Cardiac septum (tissue), 1 donor: ENCODE data around the gene AVL9. TPM values are rescaled to one million over a fixed set of nuclear protein-coding genes. Genes with fewer than 3 reads are reported as not detected.
"Not testable (repeated sequence)": the region's sequence is repeated elsewhere in the genome, so short reads cannot be mapped to it uniquely, and the experiment has no call there.

Experiments used
- DNase-seq: peaks from one replicate; pipeline ENCODE4 v3.0.0-alpha.2; 2020; ENCODE audit warnings: low spot score
- intact Hi-C: fragments of 100-400 bp; cut with DNase I; formaldehyde crosslinking; loops from one replicate; pipeline ENCODE4 v1.14.0; 2022
- total RNA-seq: library from RNA; stranded (reverse); fragmentation: NEBNext Ultra II Directional; extraction: Animal tissue kit (Norgen Biotek cat#: 25700); gene quantifications from one replicate; pipeline ENCODE4 v1.2.1, GENCODE V29; 2021
- donor health status: DM: no; HTN: no; CAD: no.

Gene AVL9
- total RNA-seq, 1 donor from 2014 or later: 12.5 TPM

DNA sequence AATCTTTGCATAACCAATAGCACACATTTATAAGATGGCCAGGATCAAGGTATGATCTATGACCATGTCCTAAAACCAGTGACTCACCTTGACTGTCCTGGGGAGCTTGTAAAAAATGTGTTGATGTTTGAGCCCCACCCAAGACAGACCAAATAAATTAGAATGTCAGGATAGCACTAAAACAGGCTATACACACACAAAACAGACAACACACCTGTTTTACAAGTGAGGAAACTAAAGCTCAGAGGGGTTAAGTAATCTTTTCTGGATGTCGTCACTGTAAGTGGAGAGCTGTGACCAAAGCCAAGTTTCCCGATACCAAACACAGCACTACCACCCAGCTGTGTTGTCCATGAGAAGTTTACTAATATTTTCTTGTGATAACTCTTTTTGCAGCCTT, 84.5 kb downstream of the AVL9 start:
- no peak for DNase-seq
- intact Hi-C loops: no loop called here

- DNase-seq: no peak
- intact Hi-C loops: no loop called here
Measured at GRCh38 chr7:32580646-32581045, 85.4 kb downstream of the AVL9 start.

GRCh38 chr7:32582036-32582435, 86.7 kb downstream of the AVL9 start:
- intact Hi-C loops: no loop called here
- DNase-seq: no peak

DNA sequence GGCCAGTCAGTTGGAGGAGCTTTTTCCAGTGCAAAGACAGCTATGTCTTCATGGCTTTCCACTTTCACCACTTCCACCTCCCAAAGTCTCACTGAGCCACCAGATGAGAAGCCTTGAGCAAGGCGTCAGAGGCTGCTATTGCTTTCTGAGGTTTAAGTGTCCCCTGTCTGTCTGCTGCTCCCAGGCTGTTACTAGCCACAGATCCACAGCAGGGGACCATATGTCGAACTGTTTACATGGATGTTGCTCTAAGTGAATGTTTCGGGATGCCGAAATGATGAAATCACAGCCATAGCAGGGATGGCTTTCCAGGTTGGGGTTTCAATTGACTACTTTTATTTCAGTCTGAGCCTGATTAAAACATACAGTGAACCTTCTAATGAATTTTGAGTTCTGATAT, 88.5 kb downstream of the AVL9 start:
- intact Hi-C loops: no loop called here

GRCh38 chr7:32586291-32587221, 91.3 kb downstream of the AVL9 start:
- intact Hi-C loops: loop anchor here (2.0 kb wide), 1 partner anchor 96 kb away; the partner anchor contains the start of gene LSM5
- no peak for DNase-seq

More for the DNA sequence above, 88.5 kb downstream of the AVL9 start:
- DNase-seq: no peak

DNA sequence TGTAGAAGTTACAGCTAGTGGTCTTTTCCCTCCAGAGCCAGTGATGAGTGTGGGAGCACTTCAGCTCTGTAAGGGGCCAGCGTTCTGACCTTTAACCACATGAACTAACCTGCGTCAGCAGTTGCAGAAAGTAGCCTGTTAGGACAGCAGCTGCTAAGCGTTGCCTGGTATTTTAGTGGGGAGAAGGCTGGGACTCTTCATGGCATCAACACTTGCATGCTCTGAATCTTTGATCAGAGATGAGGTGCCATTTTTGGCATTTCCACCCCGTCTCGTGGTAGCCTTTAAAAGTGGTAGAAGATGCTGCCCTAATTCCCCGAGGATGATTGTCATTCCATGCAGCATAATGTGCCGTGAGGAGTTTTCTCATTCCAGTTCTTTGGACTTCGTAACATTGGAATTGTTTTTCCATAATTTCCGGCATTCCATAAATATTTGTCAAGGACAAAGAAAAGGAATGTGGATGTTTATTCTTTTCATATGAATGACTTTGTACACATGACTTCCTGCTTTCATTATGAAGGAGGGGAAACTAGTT, 92.2 kb downstream of the AVL9 start:
- intact Hi-C loops: loop anchor here (2.0 kb wide), 1 partner anchor 97 kb away; the partner anchor contains the start of gene LSM5
- DNase-seq: no peak

- no peak for DNase-seq
- intact Hi-C loops: no loop called here
Measured at GRCh38 chr7:32588657-32589056, 93.4 kb downstream of the AVL9 start.

DNA sequence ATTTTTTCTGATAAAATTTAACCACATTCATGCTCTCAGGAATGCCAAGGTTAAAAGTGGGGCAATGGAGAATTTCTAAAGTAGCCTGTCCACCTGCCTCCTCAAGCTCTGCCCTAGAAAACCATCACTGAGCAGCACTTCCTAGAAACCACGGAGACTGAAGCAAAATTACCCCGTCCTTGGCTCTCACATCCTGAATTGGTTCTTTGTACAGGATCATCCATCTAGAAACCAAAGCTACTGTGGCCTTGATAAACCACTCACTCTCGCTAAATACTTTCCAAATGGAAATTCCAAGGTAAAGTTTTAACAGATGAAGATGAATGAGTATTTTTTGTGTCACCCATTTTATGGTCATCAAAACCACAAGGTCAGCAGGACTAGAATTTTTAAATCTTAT, 96.6 kb downstream of the AVL9 start:
- intact Hi-C loops: no loop called here
- no peak for DNase-seq

DNA sequence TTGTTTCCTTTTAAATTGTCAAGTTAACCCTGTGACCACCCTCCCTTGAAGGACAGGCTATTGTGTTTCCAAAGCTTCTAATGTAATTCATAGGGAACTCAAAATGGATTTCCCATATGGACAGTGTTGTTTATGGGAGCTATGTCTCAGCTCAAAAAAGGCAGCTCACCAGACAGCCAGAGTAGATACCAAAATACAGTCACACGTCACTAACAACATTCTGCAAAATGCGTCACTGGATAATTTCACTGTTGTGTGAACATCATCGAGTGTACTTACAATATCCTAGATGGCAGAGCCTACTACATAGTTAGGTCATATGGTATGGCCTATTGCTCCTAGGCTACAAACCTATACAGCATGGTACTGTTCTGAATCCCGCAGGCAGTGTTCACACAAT, 97.4 kb downstream of the AVL9 start:
- intact Hi-C loops: no loop called here

DNA sequence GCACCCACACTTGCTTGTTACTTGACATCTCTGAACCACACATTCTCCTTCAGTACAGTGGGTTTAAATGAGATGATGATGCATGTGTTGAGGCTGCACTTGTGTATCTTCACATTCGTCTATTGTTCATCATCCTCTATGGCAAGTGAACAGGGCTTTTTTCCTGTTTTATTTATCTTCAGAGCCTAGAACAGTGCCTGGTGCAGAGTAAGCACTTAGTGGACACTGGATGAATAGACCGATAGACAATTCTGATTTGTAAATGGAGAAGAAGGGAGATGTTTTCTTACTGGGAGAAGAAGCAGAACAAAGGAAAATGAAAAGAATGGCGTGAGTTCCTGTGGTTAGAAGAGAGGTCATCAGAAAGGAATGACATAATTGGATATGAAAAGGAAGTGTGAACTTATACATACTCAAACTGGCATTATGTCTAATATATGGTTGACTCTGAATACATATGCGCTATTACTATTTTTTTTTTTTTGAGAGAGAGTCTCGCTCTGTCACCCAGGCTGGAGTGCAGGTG, 99.7 kb downstream of the AVL9 start:
- intact Hi-C loops: no loop called here
- DNase-seq: no peak

More for the DNA sequence above, 97.4 kb downstream of the AVL9 start:
- DNase-seq: no peak

DNA sequence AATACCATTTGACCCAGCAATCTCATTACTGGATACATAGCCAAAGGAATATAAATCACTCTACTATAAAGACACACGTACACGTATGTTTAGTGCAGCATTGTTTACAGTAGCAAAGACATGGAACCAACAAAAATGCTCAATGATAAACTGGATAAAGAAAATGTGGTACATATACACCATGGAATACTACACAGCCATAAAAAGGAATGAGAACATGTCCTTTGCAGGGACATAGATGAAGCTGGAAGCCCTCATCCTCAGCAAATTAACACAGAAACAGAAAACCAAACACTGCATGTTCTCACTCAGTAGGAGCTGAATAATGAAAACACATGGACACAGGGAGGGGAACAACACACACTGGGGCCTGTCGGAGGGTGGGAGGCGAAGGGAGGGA, 105.9 kb downstream of the AVL9 start:
- DNase-seq, intact Hi-C loops: not testable (repeated sequence)

GRCh38 chr7:32602470-32602869, 107.2 kb downstream of the AVL9 start:
- intact Hi-C loops: no loop called here
- no peak for DNase-seq

- DNase-seq, intact Hi-C loops: not testable (repeated sequence)
Measured at GRCh38 chr7:32603492-32603891, 108.2 kb downstream of the AVL9 start.

DNA sequence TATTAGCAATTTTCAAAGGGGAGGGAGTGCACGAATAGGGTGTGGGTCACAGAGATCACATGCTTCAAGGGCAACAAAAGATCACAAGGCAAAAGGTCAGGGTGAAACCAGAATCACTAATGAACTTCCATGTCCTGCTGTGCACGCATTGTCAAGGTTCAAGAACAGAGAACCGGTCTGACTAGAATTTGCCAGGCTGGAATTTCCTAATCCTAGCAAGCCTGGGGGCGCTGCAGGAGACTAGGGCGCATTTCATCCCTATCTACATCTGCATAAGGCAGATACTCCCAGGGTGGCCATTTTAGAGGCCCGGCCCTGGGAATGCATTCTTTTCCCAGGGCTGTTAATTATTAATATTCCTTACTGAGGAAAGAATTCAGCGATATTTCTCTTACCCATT, 108.8 kb downstream of the AVL9 start:
- DNase-seq, intact Hi-C loops: not testable (repeated sequence)

GRCh38 chr7:32605032-32605431, 109.7 kb downstream of the AVL9 start:
- intact Hi-C loops: no loop called here

DNA sequence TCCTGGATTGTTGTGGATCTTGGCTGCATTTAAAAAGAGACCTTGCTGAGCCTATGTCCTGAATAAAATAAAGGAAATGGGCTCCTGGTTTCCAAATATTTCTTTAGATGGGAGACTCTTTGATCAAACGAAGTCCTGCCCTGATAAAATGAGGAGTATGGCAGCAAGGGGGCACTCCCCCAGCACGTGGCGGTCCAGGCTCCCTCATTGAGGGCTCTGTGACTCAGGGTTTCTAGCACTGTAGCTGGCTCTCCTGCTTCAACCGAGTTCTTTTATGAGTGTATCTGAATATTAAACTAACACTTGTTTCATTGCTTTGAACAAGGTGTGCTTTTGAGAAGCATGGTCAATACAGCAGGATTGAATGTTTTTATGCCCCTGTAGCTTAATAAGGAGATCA, 114.2 kb downstream of the AVL9 start:
- no peak for DNase-seq
- intact Hi-C loops: no loop called here

More at GRCh38 chr7:32605032-32605431, 109.7 kb downstream of the AVL9 start:
- DNase-seq: no peak

- intact Hi-C loops: no loop called here
- DNase-seq: no peak
Measured at GRCh38 chr7:32611201-32612099, 116.2 kb downstream of the AVL9 start.

GRCh38 chr7:32616625-32617024, 121.3 kb downstream of the AVL9 start:
- intact Hi-C loops: no loop called here

DNA sequence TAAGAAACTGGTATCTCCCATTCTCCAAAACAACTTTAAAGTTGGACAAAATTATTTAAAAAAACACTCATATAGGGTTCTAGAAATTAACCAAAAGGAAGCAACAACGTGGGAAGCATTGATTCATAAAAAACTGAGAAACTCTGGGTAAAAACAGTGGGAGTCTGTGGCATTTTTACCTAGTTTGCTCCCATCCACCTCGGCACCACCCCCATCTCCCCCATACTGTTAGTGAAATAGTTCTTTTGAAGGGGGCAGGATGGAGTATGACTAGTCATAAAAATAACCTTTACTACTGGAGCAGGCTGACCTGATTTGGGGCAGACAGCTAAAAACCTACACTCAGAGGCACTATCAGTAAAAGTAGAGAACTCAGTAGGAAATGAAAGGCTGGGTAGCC, 123.2 kb downstream of the AVL9 start:
- no peak for DNase-seq
- intact Hi-C loops: no loop called here

More at GRCh38 chr7:32616625-32617024, 121.3 kb downstream of the AVL9 start:
- no peak for DNase-seq

GRCh38 chr7:32618987-32619386, 123.7 kb downstream of the AVL9 start:
- DNase-seq: no peak
- intact Hi-C loops: no loop called here
